Motor neuron (in vitro differentiated cells): Measurements from ENCODE around the gene ARG2. TPM values are rescaled to one million over a fixed set of nuclear protein-coding genes. Genes with fewer than 3 reads are reported as not detected.
"Not testable (repeated sequence)": the region's sequence is repeated elsewhere in the genome, so short reads cannot be mapped to it uniquely, and the experiment has no call there.

ENCODE experiments used
- ATAC-seq, 8 experiments: fragments of 200-7000 bp; cut with Tn5 transposase; replicated peaks in 6 of 8; 2 replicates each; pipeline ENCODE4 v1.8.0; 2021; ENCODE audit warnings: mild to moderate bottlenecking in 8 of 8, moderate library complexity in 8 of 8
- H3K27ac ChIP-seq, 2 donors: fragments of 250-450 bp; sonication (Bioruptor Pico); 2 replicates each; pipeline ENCODE4 v1.9.0; 2021; ENCODE audit warnings: antibody characterized with exemption in 2 of 2, mild to moderate bottlenecking in 2 of 2, moderate library complexity in 1 of 2
- H3K4me1 ChIP-seq, 2 donors: fragments of 250-450 bp; sonication (Bioruptor Pico); replicated peaks in 1 of 2; 2 replicates each; pipeline ENCODE4 v1.6.1; 2021; ENCODE audit warnings: antibody characterized with exemption in 2 of 2, mild to moderate bottlenecking in 2 of 2, moderate library complexity in 1 of 2
- H3K4me3 ChIP-seq, 5 donors: fragments of 250-450 bp; sonication (Bioruptor Pico); 2 replicates each; pipeline ENCODE4 v1.9.0; 2021; ENCODE audit warnings: antibody characterized with exemption in 5 of 5, mild to moderate bottlenecking in 5 of 5, moderate library complexity in 4 of 5
- WGBS, 10 experiments: fragments of 450-650 bp; shearing (Covaris generic); methylation state at CpG; one replicate each; pipeline ENCODE4 v1.0.0; 2022; 5-methylcytosine and 5-hydroxymethylcytosine counted together
- in situ Hi-C, 9 experiments: fragments of 400-800 bp; cut with MboI; loops; one replicate each; pipeline ENCODE4 v1.15.0; 2021; ENCODE audit warnings: low sequenced_read_pairs in 9 of 9, low pct_unique_long_range_greater_than_20kb in 2 of 9; ENCODE audit not compliant: unreplicated experiment in 9 of 9
- total RNA-seq, 8 experiments: library from RNA; unstranded; fragments of 300-600 nt; gene quantifications; 2 replicates each; pipeline versions ENCODE4 v1.2.3 to v1.2.4, GENCODE V29; 2022

Gene ARG2
- total RNA-seq, 8 experiments from 2014 or later: 1.4 to 46.3 (median 17.4) TPM

DNA sequence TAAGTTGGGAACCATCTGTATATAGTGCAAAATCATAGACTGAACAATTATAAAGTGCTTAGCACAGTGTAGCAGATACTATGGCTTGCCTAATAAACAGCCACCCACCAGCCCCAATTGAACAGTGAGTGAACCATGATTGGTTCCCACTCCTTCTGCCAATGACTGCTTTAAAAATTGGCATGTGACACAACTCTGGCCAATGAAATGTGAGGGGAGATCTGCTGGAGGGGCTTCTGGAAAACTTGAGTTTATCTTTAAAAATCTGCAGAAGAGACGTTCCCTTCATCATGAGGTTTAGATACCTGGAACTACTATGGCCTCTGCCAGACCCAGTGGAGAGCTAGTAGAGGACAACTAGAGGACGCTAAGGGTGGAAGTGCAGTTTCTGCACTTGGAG lies 24.3 kb upstream of the ARG2 start:
- Histone ChIP-seq H3K27ac (no peak overlapping the region), H3K4me3 (no peak overlapping the region), H3K4me1 (peaks cover 2 to 10% of the 10 kb centered on the region in 2 donors)
- ATAC-seq: no peak
- 94 to 100% (median 100%) methylated on average over 1 to 2 of the region's 2 CpGs; no CpG with 5 or more reads in 5 of the 10 experiments for WGBS, 10 experiments
- in situ Hi-C loops: loop anchor here in 1 of 9 experiments (25.0 kb wide), 1 partner anchor 117 kb away; the partner anchor contains the start of gene RDH12

DNA sequence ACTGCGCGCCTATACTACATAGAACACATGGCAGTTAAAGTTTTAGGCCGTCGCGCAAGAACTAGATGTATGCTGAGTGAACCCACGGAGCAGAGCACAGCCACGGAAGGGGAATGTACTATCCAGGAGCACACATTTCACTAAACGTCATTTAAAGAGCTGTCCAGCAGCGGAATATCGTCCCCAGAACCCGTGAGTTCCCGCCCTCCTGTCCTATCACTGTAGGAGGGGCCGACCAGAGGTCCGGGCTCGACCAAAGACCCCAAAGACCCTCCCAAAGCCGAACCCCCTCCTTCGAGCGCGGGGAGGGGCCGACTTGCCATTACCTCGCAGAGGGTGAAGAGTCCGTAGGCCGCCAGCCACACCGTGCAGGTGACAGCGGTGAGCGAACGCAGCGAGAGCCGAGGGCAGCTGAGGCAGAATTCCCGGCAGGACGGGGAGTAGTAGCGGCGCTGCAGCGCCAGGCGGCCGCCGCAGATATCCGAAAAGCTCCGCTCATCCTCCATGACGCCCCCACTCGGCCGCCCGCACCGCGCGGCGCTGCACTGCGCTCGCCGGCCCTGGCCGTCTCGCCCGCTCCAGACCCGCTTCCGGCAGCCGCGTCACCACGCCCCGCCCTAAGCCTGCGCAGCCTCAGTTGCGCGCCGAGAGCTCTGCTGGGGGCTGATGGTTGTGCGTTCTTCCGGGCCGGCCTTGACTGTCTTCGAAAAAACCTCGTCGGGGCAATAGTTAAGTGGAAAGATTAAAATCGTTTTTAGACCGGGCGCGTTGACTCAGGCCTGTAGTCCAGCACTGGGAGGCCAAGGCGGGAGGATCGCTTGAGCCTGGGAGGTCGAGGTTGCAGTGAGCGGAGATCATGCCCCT lies 19.8 kb upstream of the ARG2 start, which contains the start of gene PIGH:
TSS of gene PIGH (minus strand) at position 571 of the 864 bp plus-strand sequence. CDS start at position 506, 65 bp downstream.
- peak; percentile 94 to 99 (median 98) for ATAC-seq
- peaks cover 3 to 10% of the 10 kb centered on the region in 2 donors for H3K4me1 ChIP-seq
- in situ Hi-C loops: loop anchor here in 1 of 9 experiments (25.0 kb wide), 1 partner anchor 112 kb away; the partner anchor contains the start of gene RDH12
- WGBS, 10 experiments: 0 to 16% (median 2%) methylated on average over 3 to 27 of the region's 77 CpGs; no CpG with 5 or more reads in 3 of the 10 experiments
- peak within 1 kb of the TSS; percentile 49 to 97 (median 81) for H3K4me3 ChIP-seq
- H3K27ac ChIP-seq: peak within 1 kb of the TSS; percentile 56 to 80

DNA sequence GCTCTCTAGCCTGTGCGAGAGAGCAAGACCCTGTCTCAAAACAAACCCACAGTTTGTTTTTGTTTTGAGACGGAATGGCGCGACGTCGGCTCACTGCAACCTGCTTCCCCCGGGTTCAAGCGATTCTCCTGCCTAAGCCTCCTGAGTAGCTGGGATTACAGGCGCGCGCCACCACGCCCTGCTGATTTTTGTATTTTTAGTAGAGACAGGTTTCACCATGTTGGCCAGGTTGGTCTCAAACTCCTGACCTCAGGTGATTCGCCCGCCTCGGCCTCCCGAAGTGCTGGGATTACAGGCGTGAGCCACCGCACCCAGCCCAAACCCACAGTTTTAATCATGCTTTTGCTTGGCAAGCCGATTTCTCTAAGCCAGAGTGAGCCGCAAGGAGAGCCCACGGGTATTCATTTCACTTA lies 19.2 kb upstream of the ARG2 start:
- H3K27ac ChIP-seq: peak overlapping the region; percentile 42 to 80
- 80 to 100% (median 98%) methylated on average over 2 to 13 of the region's 21 CpGs for WGBS, 10 experiments
- H3K4me3 ChIP-seq: peak overlapping the region; percentile 49 to 97 (median 81)
- ATAC-seq, H3K4me1 ChIP-seq, in situ Hi-C loops: not testable (repeated sequence)

DNA sequence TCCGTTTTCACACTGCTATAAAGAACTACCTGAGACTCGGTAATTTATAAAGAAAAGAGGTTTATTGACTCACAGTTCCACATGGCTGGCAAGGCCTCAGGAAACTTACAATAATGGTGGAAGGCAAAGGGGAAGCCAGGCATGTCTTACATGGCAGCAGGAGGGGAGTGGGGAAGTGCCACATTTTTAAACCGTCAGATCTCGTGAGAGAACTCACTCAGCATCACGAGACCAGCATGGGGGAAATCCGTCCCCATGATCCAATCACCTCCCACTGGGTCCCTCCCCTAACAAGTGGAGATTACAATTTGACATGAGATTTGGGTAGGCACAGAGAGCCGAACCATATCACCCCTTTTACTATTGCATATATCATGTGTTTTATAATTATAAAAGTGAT lies 17.6 kb upstream of the ARG2 start:
- WGBS, 10 experiments: 38 to 100% (median 68%) methylated on average over 1 to 6 of the region's 7 CpGs
- Histone ChIP-seq H3K27ac (no peak overlapping the region), H3K4me1 (peaks cover 3 to 10% of the 10 kb centered on the region in 2 donors), H3K4me3 (no peak overlapping the region)
- in situ Hi-C loops: no loop called here
- ATAC-seq: no peak

- no peak overlapping the region for H3K4me3 ChIP-seq
- in situ Hi-C loops: no loop called here
- no peak overlapping the region for H3K27ac ChIP-seq
- H3K4me1 ChIP-seq: peaks cover 3 to 9% of the 10 kb centered on the region in 2 donors
- WGBS, 10 experiments: 40 to 100% (median 64%) methylated on average over 2 to 5 of the region's 5 CpGs
- ATAC-seq: no peak
These were observed 16.6 kb upstream of the ARG2 start for GRCh38 chr14:67602995-67603545.

DNA sequence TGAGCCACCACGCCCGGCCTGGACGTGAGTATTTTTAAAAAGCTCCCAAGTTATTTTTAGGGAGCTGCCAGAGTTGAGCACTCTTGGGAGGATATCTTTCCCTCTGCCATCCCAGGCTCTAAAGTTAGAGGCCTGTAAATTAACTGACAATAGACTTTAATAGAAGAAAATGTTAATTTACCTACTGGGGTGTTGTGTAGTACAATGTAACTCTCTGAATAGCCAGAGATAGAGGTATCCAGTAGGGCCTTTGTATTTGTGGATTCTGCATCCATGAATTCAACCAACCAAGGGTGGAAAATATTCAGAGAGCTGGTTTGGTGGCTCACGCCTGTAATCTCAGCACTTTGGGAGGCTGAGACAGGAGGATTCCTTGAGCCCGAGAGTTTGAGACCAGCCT lies 12.1 kb upstream of the ARG2 start:
- Histone ChIP-seq H3K4me3 (no peak overlapping the region), H3K27ac (no peak overlapping the region), H3K4me1 (no peaks in the 10 kb centered on the region)
- 70 to 100% (median 90%) methylated on average over 1 to 4 of the region's 5 CpGs; no CpG with 5 or more reads in 3 of the 10 experiments for WGBS, 10 experiments
- no peak for ATAC-seq
- in situ Hi-C loops: no loop called here

- in situ Hi-C loops: no loop called here
- WGBS, 10 experiments: 25 to 100% (median 71%) methylated on average over 1 to 9 of the region's 10 CpGs; no CpG with 5 or more reads in 3 of the 10 experiments
- Histone ChIP-seq H3K27ac (no peak overlapping the region), H3K4me1 (no peaks in the 10 kb centered on the region), H3K4me3 (no peak overlapping the region)
- no peak for ATAC-seq
These were observed 9.9 kb upstream of the ARG2 start for GRCh38 chr14:67609642-67610310.

- peak in 2 of 8 experiments; percentile 36 to 71 for ATAC-seq
- in situ Hi-C loops: no loop called here
These were observed 9.2 kb upstream of the ARG2 start for GRCh38 chr14:67610491-67610890.

DNA sequence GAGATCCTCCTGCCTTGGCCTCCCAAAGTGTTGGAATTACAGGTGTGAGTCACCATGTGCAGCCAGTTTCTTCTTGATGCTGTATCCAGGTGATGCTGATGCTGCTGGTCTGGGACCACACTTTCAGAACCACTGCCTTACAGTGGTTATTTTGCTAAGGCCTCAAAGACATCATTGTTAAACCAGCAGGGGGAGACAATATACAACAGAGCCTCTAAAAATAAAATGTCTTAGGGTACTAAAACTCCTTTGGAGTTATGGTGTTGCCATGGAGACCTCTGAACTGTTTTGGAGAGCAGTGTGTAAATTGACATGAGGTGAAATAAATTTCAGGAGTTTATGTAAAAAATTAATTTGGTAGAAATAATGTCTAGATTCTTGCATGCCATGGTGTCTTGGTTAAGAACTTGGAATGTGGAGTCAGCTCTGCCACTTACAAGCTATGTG lies 1.1 kb upstream of the ARG2 start:
- ATAC-seq: peak in 3 of 8 experiments; percentile 23 to 46 (median 24)
- no peak overlapping the region for H3K4me3 ChIP-seq
- peaks cover 7 to 10% of the 10 kb centered on the region in 2 donors for H3K4me1 ChIP-seq
- no peak overlapping the region for H3K27ac ChIP-seq
- in situ Hi-C loops: no loop called here

More at GRCh38 chr14:67610491-67610890, 9.2 kb upstream of the ARG2 start:
- Histone ChIP-seq H3K27ac (no peak overlapping the region), H3K4me3 (no peak overlapping the region), H3K4me1 (no peaks in the 10 kb centered on the region)
- WGBS, 10 experiments: 43 to 100% (median 60%) methylated on average over 1 of the region's 1 CpG; no CpG with 5 or more reads in 6 of the 10 experiments

DNA sequence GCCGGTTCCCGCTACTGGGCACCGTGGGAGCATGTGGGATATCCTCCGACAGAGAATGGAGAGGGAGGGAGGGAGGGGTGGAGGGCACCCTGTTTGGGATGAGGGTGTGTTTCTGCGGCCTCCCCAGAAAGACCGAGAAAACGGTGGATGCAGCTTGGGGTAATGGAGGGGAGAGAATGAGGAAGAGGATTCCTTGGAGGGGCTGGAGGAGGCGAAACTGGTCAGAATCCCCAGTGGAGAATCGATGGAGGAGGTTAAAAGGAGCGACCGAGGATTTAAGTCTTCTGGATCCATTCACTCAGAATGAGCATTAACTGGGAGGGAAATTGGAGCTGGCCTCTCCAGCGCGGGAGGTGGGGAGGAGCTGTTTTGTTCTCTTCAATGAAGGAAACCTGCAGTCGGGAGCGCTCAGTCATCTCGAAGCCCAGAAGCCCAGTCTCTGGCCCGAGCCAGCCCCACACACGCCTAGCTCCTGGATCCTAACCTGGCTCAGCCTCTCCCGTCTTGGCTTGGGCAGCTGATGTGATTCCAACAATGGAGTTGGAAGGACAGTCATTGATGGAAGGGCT lies 581 bp downstream of the ARG2 start:
- Histone ChIP-seq H3K4me3 (peak overlapping the region; percentile 45 to 72 (median 58)), H3K27ac (peak overlapping the region; percentile 8 to 32), H3K4me1 (peaks cover 7 to 10% of the 10 kb centered on the region in 2 donors)
- WGBS, 10 experiments: 5 to 40% (median 6%) methylated on average over 1 to 6 of the region's 19 CpGs; no CpG with 5 or more reads in 4 of the 10 experiments
- in situ Hi-C loops: loop anchor here in 1 of 9 experiments (10.0 kb wide), 1 partner anchor 54 kb away; the partner anchor contains the start of gene VTI1B
- peak in 7 of 8 experiments; percentile 2 to 28 (median 11) for ATAC-seq

GRCh38 chr14:67622675-67623074 lies 3.0 kb downstream of the ARG2 start:
- ATAC-seq: peak in 3 of 8 experiments; percentile 2 to 8 (median 3)
- Histone ChIP-seq H3K4me1 (peaks cover 7 to 10% of the 10 kb centered on the region in 2 donors), H3K4me3 (peak overlapping the region in 1 of 5 donors; percentile 15), H3K27ac (no peak overlapping the region)
- WGBS, 10 experiments: 10 to 77% (median 53%) methylated on average over 1 to 4 of the region's 4 CpGs
- in situ Hi-C loops: loop anchor here in 1 of 9 experiments (10.0 kb wide), 1 partner anchor 52 kb away; the partner anchor contains the start of gene VTI1B

GRCh38 chr14:67623114-67623513 lies 3.4 kb downstream of the ARG2 start:
- no peak overlapping the region for H3K27ac ChIP-seq
- in situ Hi-C loops: loop anchor here in 1 of 9 experiments (10.0 kb wide), 1 partner anchor 52 kb away; the partner anchor contains the start of gene VTI1B
- peak overlapping the region in 1 of 5 donors; percentile 15 for H3K4me3 ChIP-seq
- 0 to 83% (median 40%) methylated on average over 1 to 2 of the region's 2 CpGs; no CpG with 5 or more reads in 3 of the 10 experiments for WGBS, 10 experiments
- H3K4me1 ChIP-seq: peaks cover 7 to 10% of the 10 kb centered on the region in 2 donors
- no peak for ATAC-seq
